ENCODE measurements around the gene SETD3.

Gene SETD3

GRCh38 chr14:99351166-99352007, 129.3 kb downstream of the SETD3 start:
- TF ChIP-seq CTCF (IDR thresholded peaks at IDR 0.05; ENCODE audit: low read length): peak; percentile 23; the same call in 1 of the 2 replicates
- TF ChIP-seq EZH2 (IDR thresholded peaks at IDR 0.05; ENCODE audit: borderline replicate concordance, low read length): no peak
- Histone ChIP-seq H3K79me2 (ENCODE audit: insufficient read depth, low read length) (no peaks in the 10 kb centered on the region), H3K27ac (ENCODE audit: low read depth, low read length, poor library complexity, severe bottlenecking) (no peak overlapping the region)

GRCh38 chr14:99350751-99351150, 129.9 kb downstream of the SETD3 start:
- Histone ChIP-seq H4K20me1 (ENCODE audit: insufficient read depth, low read length) (no peaks in the 10 kb centered on the region), H3F3A (ENCODE audit: insufficient read depth, low read length) (no peaks in the 10 kb centered on the region), H3K79me2 (ENCODE audit: insufficient read depth, low read length) (no peaks in the 10 kb centered on the region), H3K4me1 (ENCODE audit: insufficient read depth, low read length, severe bottlenecking) (no peaks in the 10 kb centered on the region), H3K4me3 (ENCODE audit: low read depth, low read length, poor library complexity, severe bottlenecking) (no peak overlapping the region), H3K36me3 (ENCODE audit: insufficient read depth, low read length) (no peaks in the 10 kb centered on the region), H3K4me2 (ENCODE audit: low read length) (no peak overlapping the region), H3K9me3 (ENCODE audit: low read length) (no peaks in the 10 kb centered on the region), H3K27ac (ENCODE audit: low read depth, low read length, poor library complexity, severe bottlenecking) (no peak overlapping the region), H3K9ac (ENCODE audit: low read length) (no peak overlapping the region), H3K9me2 (ENCODE audit: low read depth, low read length) (no peaks in the 10 kb centered on the region), H2AFZ (ENCODE audit: low read length) (no peak overlapping the region), H3K27me3 (ENCODE audit: insufficient read depth, low read length) (0 out of 2 replicates have a peak, but pooled peaks cover under 1% of the 10 kb centered on the region)
- TF ChIP-seq EZH2 (IDR thresholded peaks at IDR 0.05; ENCODE audit: borderline replicate concordance, low read length): no peak

More at GRCh38 chr14:99351166-99352007, 129.3 kb downstream of the SETD3 start:
- H3K9me2 ChIP-seq (ENCODE audit: low read depth, low read length): no peaks in the 10 kb centered on the region
- H3K4me3 ChIP-seq (ENCODE audit: low read depth, low read length, poor library complexity, severe bottlenecking): no peak overlapping the region
- H3K27me3 ChIP-seq (ENCODE audit: insufficient read depth, low read length): 0 out of 2 replicates have a peak, but pooled peaks cover 6% of the 10 kb centered on the region
- H2AFZ ChIP-seq (ENCODE audit: low read length): no peak overlapping the region
- no peaks in the 10 kb centered on the region for H4K20me1 ChIP-seq (ENCODE audit: insufficient read depth, low read length)
- no peaks in the 10 kb centered on the region for H3K9me3 ChIP-seq (ENCODE audit: low read length)
- no peaks in the 10 kb centered on the region for H3K36me3 ChIP-seq (ENCODE audit: insufficient read depth, low read length)
- H3K4me2 ChIP-seq (ENCODE audit: low read length): no peak overlapping the region
- H3K4me1 ChIP-seq (ENCODE audit: insufficient read depth, low read length, severe bottlenecking): no peaks in the 10 kb centered on the region
- H3F3A ChIP-seq (ENCODE audit: insufficient read depth, low read length): no peaks in the 10 kb centered on the region
- H3K9ac ChIP-seq (ENCODE audit: low read length): no peak overlapping the region

DNA sequence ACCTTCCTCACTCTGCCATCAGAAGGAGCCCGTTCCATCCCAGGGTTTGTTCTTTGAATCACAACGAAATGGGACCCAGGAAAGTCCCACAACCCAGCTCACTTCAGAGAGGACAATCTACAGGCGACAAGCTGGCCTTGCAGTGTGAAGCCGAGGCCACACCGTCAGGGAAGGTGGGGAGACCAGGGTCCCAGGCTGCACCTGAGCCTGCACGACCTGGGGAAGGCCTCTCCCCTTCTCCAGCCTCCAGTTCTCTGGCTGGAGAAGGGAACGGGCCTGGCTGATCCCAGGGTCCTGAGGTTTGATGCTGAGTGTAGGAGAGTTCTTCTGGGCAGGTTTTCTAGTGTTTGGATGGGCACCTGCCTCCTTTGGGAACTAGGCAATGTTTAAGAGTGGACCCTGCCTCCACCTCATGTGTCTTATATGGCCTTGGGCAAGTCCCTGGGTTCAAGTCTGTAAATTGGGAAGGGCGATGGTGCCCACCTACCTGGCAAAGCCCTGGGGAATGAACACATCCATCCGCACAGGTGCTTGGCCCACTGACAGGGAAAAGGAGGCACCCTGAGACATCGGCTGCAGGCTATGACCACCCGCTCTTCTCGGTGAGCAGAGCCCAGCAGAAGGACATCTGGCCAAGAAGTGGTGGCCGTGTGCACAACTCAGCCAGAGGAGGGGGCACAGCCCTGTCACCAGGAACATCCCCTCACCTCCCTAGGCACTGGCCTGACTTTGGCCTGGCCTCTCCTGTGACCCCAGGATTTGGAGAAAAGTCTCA, 130.8 kb downstream of the SETD3 start:
- H3K79me2 ChIP-seq (ENCODE audit: insufficient read depth, low read length): no peaks in the 10 kb centered on the region
- H2AFZ ChIP-seq (ENCODE audit: low read length): no peak overlapping the region
- H3K27ac ChIP-seq (ENCODE audit: low read depth, low read length, poor library complexity, severe bottlenecking): no peak overlapping the region
- no peaks in the 10 kb centered on the region for H3F3A ChIP-seq (ENCODE audit: insufficient read depth, low read length)
- H3K9me3 ChIP-seq (ENCODE audit: low read length): no peaks in the 10 kb centered on the region
- H3K9ac ChIP-seq (ENCODE audit: low read length): no peak overlapping the region
- no peak overlapping the region for H3K4me3 ChIP-seq (ENCODE audit: low read depth, low read length, poor library complexity, severe bottlenecking)
- TF ChIP-seq CTCF (IDR thresholded peaks at IDR 0.05; ENCODE audit: low read length) (no peak), EZH2 (IDR thresholded peaks at IDR 0.05; ENCODE audit: borderline replicate concordance, low read length) (no peak)
- no peaks in the 10 kb centered on the region for H4K20me1 ChIP-seq (ENCODE audit: insufficient read depth, low read length)
- H3K4me2 ChIP-seq (ENCODE audit: low read length): no peak overlapping the region
- no peaks in the 10 kb centered on the region for H3K4me1 ChIP-seq (ENCODE audit: insufficient read depth, low read length, severe bottlenecking)
- no peaks in the 10 kb centered on the region for H3K27me3 ChIP-seq (ENCODE audit: insufficient read depth, low read length)
- H3K36me3 ChIP-seq (ENCODE audit: insufficient read depth, low read length): no peaks in the 10 kb centered on the region
- no peaks in the 10 kb centered on the region for H3K9me2 ChIP-seq (ENCODE audit: low read depth, low read length)

Data from OCI-LY1 (cell line).